Daoy (cell line): ENCODE measurements around the gene TINAGL1. TPM values are rescaled to one million over a fixed set of nuclear protein-coding genes. Genes with fewer than 3 reads are reported as not detected.

Source experiments
- DNase-seq: peaks from one replicate; pipeline ENCODE4 v3.0.0-alpha.2; 2015; ENCODE audit warnings: low read depth
- total RNA-seq: library from RNA; depleted of rRNA; stranded (reverse); fragments of >200 nt; shearing (Covaris generic); gene quantifications from 2 replicates; pipeline ENCODE4 v1.2.3, GENCODE V29; 2014

TINAGL1 gene
- total RNA-seq, 1 experiment from 2014 or later = 29.9 TPM

DNA sequence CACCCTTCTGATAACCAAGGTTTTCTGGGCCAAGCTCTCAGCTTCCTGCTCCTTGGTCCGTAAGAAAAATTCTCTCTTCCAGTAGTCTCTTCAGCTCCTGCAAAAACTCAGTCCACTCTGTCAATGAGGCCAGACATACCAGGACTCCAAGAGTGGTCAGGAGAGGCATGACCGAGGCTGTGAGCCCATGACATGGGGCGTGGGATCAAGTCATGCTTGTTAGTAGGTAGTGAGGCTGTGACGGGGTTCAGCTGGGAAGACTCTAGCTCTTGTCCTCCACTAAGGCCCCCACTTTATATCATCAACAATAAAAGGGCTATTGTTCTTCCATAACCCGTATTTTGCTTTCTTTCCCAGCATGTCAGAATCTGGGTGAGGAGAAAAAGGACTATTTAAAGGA lies 31.0 kb downstream of the TINAGL1 start:
- DNase-seq = no peak

DNA sequence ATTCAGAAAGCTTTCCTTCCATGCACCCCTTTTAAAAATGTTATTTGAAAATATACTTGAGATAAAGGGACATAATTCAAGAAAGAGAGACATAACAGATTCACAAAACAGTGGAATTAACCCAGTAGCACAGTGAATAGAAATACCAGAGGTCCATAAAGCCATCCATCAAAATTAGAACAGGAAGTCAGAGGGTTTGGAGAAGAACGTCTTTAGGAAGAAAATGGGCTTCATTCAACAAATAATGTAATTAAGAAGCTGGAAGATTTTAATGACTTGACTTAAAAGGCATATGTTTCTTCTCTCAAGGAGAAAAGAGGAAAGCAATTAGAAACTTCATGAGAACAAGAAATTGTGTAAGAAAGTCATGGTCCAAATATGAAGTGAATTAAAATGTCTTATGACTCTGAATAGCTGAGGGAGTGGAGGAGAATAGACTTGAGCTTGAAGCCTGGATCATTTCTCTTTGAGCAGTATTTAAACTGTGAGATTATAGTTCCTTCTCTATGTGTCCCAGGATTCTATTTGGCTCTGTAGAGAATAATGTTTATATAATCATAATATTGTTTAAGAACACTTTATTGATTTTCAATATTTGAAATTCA lies 33.3 kb downstream of the TINAGL1 start:
- no peak for DNase-seq

DNA sequence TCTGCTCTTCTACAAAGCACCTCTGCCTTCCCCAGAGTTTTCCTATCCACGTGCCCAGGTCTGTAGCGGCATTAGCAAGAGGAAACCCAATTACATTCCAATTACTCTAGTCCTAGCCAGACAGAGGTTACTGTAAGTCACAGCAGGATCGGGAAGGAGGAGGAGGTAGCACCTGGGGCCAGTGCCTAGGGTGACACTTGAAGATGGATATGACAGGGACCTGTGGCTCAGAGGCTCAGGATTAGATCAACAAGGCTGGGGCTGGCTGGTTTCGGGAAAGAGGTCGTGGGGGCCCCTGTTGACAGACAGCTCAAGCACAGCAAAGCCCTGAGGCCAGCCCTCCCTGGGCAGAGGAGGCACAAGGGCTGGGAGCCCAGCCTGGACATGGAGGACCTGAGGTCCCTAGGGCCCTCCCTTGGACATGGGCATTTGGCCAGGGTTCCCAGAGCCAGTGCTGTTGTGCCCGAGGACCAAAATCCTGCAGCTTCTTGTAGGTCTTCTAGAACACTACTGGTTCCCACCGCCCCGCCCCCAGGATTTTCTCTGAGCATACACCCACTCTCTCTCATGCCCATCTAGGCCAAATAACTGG lies 38.2 kb downstream of the TINAGL1 start:
- DNase-seq = no peak

DNA sequence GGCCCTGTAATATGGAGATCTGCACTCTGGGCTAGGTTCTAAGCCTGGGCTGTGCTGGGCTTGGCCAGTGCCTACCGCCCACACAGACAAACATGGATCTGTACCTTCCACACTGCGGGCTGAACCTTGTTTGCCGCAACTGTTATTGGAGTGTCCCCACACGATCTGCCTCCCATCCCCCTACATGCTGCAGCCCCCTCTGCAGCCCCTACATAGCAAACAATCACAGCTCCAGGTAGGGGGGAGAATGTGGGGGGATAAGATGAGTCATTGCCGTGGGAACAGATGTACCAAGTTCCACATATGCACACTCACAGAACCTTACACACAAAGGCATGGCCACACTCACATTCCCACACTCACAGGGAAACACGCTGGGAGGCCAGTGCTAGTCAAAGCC lies 39.1 kb downstream of the TINAGL1 start:
- DNase-seq = no peak

DNA sequence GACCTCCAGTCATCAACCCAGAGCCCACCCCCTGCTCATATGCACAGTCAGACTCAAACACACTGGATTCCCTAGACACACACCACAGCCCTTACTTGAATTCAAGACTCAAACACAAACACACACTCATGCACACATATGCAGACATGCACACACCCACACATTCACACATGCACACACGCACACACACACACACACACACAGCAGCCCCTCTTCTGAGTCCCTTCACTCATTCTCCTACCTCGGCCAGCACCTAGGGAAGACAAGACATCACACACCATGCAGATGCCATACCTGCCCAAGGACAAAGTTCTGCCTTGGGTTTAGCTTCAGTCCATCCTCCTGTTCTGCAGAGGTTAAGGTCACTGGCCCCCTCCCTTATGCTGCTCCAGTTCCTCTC lies 39.6 kb downstream of the TINAGL1 start:
- no peak for DNase-seq

DNA sequence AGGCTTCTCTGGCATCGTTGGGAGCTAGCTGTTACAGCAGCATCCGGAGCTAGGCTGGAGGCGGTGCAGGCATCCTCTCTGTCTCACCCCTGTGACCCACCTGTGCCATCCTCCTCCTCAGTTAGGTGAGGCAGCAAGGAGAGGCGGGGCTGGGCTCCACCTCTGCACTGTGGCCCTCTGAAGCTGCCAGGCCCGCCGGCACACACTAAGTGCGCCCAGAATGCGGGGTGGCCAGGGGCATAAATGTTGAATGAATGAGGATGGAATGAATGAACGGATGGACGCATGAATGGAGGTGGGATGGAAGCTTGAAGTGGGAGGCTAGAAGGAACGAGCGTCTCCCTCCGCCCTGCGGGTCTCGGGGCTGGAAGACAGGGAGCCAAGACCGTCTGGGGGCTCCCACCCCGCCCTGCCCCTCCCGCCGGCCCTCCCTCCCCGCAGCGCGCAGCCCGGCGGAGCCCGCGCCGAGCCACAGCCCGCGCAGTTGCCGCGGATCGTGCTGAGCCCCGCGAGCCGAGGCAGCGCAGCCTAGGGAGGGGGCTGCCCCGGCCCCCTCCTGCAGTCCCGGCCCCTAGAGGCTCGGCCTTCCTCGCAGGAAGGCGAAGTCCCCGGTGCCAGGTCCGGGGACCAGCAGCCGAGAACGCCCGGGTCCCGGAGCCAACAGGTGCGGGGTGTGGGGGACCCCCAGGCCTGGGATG lies 41.1 kb downstream of the TINAGL1 start, which contains the start of gene HCRTR1:
Gene HCRTR1, plus strand, starts transcription at position 472 of the 698 bp plus-strand sequence. CDS start 1,504 bp downstream, outside the sequence.
- no peak for DNase-seq

DNA sequence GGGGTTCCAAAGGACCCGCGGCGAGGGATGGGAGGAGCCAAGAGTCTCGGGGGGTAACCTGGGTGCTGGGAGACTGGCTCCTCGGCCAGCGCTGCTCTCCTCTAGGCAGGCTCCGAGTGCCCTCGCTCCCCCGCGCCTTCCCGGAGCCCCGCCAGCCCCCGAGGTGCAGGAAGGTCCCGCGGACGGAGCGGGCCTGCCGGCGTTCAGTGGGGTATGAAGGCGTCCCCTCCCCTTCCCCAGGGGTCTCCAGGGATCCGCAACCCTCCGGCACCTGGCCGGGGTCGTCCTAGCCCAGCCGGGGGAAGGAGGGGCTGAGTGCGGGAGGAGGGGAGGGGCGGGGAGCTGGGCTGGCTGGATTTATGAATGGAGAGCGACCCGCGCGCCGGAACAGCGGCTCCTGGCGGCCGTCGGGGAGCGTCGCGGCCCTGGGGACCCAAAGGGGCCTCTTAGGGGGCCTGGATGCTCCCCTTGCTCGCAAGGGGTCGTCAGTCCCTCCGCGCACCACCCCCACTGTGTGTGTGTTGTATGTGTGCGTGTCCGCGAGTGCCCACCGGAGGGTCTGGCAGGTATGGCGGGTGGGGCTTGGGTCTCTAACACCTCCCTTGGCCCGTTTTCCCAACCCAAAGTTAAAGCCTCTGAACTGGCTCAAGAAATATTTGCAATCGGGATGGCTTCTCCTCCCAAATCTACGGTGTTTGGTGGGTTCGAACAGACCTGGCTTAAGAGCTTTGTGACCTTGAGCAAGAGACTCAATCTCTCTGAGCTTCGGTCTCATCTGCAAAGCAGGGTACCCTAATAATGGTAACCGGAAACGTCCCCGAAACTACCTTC lies 41.8 kb downstream of the TINAGL1 start:
- peak; percentile 68 for DNase-seq

DNA sequence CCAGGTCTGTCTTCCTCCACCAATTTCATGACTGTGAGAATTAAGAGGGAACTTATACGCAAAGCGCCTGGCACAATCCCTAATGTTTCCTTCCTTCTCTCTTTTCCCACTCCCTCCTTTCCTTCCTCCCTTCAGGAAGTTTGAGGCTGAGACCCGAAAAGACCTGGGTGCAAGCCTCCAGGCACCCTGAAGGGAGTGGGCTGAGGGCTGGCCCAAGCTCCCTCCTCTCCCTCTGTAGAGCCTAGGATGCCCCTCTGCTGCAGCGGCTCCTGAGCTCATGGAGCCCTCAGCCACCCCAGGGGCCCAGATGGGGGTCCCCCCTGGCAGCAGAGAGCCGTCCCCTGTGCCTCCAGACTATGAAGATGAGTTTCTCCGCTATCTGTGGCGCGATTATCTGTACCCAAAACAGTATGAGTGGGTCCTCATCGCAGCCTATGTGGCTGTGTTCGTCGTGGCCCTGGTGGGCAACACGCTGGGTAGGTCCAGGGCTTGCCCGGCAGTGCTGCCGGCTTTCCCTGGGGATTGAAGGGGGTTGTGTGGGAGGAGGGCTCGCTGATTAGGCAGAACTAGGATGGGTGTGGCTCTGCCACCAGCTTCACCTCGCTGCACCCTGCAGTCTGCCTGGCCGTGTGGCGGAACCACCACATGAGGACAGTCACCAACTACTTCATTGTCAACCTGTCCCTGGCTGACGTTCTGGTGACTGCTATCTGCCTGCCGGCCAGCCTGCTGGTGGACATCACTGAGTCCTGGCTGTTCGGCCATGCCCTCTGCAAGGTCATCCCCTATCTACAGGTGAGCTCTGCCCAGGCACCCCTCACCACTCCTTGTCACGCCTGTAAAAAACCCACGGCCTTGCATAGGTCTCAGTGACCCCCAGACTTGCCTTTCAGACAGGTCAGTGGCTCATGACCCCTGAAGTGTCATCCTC lies 42.9 kb downstream of the TINAGL1 start:
- DNase-seq = no peak

DNA sequence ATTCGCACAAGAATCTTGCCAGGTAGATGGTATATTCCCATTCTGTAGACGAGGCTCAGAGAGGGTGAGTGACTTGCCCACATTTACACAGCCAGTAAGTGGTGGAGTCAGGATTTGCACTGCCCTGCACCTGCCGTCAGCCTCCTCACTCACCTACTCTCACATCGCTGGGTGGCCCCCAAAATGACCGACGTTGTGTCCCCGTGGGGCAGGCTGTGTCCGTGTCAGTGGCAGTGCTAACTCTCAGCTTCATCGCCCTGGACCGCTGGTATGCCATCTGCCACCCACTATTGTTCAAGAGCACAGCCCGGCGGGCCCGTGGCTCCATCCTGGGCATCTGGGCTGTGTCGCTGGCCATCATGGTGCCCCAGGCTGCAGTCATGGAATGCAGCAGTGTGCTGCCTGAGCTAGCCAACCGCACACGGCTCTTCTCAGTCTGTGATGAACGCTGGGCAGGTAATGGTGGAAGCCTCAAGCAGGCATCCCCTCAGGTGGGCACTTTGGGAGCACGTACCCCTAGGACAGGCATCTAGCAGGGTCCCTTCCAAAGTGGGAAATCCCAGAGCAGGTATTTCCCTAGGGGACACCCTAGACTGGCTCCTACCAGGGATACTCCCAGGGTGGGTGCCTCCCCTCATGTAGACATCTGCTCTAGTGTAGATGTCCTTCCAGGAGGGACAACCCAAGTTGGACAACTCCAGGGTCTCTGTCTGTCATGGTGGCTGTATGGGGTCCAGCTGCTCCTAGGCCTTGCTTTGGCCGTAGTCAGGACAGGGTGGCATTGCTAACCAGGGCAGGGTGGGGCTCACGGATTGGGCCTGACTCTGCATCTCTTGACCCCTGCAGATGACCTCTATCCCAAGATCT lies 44.5 kb downstream of the TINAGL1 start:
- no peak for DNase-seq

DNA sequence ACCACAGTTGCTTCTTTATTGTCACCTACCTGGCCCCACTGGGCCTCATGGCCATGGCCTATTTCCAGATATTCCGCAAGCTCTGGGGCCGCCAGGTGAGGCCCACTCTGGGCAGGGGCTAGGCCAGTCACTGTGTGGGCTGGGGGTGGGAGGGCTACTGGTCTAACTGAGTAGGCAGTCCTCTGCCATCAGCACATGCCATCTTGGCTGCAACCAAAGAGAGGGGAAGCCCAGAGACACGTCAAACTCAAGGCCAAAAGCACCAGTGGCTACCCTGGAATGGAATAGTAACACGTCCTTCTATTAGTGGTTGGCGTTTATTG lies 45.1 kb downstream of the TINAGL1 start:
- DNase-seq = no peak

DNA sequence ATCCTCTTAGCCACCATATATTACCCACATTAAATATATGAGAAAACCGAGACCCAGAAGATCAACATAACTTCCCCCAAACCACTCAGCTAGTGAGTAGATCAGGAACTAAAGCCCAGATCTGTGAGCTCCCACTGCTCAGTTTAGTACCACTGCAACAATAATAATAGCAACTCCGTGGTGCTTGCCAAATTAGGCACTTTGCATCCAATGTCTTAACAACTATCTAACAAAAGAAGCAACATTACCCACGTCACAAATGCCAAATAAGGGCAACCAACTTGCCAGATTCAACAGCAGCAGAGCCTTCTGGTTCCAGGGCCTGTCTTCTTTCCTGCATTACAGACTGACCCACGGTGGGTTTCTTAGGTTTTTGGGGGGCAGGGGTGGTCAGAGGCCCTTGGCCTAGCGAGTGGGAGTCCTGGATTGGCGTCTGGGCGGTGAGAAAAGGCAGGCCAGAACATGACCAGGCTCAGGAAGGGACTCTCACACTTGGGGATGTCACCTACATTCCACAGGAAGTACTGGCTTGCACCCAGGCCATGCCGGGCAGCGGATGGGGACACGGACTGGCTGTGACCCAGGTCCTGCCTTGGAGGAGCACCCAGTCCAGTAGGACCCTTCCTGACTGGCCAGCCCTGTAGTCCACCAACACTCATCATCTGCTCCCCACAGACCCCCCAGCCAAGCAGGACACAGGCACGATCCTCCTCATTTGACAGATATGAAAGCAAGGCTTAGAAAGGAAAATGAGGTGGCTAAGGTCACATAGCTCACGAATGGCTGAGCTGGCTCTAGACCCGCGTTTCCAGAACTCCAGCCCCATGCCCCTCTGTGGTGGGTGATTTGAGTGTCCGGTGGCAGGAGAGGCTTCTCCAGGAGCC lies 45.8 kb downstream of the TINAGL1 start:
- no peak for DNase-seq

DNA sequence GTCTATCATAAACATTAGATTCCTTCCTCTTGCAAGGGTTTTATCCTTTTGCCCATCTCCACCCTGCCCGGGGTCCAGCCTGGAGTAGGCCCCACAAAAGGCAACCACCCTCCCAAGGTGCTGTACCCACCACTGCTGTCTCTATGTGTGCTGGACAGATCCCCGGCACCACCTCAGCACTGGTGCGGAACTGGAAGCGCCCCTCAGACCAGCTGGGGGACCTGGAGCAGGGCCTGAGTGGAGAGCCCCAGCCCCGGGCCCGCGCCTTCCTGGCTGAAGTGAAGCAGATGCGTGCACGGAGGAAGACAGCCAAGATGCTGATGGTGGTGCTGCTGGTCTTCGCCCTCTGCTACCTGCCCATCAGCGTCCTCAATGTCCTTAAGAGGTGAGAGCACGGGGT lies 47.0 kb downstream of the TINAGL1 start:
- no peak for DNase-seq

DNA sequence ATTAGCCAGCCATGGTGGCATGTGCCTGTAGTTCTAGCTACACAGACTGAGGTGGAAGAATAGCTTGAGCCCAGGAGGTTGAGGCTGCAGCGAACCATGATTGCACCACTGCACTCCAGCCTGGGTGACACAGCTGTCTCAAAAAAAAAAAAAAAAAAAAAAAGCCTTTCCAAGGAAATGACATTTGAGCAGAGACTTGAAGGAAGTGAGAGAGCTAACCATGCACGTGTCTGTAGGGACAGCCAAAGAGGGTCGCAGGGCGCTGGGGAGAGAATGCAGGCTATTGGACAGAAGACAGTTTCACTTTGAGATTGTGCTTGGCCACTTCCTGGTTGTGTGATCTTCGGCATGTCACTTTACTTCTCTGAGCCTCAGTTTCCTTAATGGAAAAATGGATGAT lies 48.0 kb downstream of the TINAGL1 start:
- no peak for DNase-seq

DNA sequence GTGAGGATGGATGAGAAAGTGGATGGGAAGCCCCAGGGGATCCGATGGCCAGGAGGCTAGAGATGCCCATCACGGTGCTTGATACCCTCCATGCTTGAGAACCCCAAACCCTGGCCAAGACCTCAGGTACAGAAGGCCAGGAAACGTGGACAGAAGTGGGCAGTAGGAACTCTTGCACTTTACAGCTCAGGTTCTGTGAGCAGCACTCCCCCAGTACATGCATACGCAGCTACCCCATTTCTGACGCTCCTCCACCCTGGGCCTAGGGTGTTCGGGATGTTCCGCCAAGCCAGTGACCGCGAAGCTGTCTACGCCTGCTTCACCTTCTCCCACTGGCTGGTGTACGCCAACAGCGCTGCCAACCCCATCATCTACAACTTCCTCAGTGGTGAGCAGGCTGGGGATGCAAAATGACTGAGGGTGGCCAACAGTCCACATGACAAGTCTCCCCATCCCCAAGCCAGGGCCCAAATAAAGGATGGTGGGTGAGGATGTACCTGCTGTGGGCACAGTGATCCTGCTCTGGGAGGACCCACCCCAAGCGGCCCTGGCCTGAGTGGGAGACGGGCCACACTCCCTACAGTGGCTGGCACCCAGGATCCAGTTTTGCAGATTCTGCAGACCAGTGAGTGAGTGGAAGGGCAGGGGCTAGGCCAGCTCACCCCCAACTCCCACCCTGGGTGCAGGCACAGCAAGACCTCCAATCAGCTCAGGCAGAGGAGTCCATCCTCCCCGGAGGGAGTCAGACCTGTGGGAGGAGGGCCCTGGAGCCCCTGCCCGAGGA lies 48.6 kb downstream of the TINAGL1 start:
- no peak for DNase-seq

DNA sequence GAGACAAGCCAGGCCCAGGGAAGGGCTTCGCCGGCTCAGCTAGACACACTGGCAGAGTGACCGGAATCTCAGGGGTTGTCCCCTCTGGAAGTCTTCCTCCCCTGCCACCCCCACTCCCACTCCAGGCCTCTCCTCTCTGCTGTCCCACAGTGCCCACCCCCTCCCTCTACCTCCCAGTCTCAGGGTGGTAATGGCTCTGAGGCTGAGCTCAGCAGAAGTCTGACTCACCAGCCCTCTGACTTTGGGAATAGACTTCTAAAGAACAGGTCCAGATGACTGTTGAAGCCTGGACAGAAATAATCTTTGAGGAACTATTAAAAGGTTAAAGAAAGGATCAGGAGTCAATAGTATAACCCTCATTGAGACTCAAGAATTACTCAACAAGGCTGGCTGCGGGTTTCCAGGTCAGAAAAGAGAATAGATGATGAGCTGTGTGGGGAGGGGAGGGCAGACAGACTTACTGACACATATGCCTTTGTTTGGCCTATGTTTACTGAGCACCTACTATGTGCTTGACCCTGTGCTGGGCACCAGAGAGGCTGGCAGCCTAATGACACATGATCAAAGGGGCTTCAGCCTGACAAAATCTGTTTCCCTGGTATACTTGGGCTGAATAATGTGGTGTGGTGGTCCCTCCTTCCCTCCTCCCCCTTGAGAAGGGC lies 49.4 kb downstream of the TINAGL1 start:
- DNase-seq = peak; percentile 30

DNA sequence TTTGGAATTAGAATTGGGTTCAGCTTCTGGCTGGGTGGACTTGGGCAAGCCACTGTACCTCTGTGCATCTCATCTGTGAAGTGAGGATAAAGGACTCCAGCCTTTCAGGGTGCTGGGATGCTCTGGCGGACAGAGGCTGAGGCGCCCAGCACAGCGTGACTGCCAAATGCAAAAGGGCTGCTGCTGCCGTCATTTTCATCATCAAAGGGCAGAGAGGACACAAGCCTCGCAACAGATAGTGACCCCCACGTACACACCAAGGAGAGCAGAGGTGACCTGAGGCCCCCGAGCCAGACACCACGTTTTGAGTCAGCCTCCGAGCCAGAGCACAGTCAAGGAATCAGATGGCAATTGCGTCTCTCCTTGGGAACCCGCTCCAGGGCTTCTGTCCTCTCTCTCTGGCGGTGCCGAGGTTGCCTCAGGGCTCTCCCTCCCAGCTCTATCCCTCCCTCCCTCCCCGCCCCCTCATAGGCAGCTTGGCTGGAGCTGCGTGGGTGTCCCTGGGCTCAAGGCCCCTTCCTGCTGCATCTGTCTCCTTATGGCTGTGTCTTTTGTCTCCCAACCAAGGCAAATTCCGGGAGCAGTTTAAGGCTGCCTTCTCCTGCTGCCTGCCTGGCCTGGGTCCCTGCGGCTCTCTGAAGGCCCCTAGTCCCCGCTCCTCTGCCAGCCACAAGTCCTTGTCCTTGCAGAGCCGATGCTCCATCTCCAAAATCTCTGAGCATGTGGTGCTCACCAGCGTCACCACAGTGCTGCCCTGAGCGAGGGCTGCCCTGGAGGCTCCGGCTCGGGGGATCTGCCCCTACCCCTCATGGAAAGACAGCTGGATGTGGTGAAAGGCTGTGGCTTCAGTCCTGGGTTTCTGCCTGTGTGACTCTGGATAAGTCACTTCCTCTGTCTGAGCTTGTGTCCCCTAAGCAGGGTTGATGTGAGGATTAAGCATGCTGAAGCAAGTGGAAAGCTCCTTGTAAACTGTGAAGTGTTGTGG lies 50.2 kb downstream of the TINAGL1 start:
- DNase-seq = peak; percentile 34
